Medulla oblongata (tissue), 1 donor: Measurements from ENCODE around the gene ZNF280B.

Source experiments
- DNase-seq: peaks from one replicate; pipeline ENCODE4 v3.0.0-alpha.2; 2015; ENCODE audit errors: extremely low spot score

ZNF280B gene, protein sequence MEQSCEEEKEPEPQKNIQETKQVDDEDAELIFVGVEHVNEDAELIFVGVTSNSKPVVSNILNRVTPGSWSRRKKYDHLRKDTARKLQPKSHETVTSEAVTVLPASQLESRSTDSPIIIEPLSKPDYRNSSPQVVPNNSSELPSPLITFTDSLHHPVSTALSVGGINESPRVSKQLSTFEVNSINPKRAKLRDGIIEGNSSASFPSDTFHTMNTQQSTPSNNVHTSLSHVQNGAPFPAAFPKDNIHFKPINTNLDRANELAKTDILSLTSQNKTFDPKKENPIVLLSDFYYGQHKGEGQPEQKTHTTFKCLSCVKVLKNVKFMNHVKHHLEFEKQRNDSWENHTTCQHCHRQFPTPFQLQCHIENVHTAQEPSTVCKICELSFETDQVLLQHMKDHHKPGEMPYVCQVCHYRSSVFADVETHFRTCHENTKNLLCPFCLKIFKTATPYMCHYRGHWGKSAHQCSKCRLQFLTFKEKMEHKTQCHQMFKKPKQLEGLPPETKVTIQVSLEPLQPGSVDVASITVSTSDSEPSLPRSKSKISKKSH

DNA sequence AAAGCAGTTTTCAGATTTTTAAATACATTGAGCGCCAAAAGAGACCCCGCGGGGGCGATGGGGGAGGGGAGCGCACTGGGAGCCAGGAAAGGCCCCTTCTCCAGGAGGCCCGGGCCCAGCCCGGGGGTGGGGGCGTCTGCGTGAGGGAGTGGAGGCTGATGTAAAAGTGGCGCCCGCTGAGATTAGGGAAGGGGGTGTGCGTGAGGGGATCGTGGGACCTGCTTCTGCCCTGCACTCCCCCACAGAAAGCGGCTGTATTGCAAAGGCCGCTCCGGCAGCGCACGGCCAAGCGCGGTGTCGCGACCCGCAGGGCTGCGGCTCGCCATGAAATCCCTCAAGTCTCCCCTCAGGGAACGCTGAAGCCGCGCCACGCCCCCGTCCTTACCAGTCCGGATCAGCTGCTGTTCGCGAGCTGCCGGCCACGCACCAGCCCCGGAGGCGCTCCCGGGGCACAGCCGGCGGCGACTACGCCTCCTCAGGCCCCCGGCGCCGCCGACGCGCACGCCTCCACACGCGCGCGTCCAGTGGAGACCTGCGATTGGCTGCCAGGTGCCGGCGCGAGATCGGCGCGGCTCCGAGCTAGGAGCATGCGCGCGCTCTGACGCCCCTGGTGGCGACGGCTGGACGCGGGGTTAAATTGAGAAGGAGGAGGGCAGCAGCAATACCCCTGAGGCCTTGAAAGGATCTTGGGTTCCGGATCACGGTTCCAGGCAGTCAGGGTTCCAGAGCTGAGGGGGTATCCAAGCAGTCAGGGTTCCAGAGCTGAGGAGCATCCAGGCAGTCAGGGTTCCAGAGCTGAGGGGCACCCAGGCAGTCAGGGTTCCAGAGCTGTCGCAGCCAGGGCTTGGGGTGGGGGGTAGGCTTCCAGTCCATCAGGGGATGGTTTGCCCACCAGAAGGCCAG lies at the start of gene ZNF280B:
Gene ZNF280B, minus strand, starts transcription at position 469 of the 903 bp plus-strand sequence. CDS start 19,344 bp downstream, outside the sequence.
- DNase-seq = peak; percentile 66

DNA sequence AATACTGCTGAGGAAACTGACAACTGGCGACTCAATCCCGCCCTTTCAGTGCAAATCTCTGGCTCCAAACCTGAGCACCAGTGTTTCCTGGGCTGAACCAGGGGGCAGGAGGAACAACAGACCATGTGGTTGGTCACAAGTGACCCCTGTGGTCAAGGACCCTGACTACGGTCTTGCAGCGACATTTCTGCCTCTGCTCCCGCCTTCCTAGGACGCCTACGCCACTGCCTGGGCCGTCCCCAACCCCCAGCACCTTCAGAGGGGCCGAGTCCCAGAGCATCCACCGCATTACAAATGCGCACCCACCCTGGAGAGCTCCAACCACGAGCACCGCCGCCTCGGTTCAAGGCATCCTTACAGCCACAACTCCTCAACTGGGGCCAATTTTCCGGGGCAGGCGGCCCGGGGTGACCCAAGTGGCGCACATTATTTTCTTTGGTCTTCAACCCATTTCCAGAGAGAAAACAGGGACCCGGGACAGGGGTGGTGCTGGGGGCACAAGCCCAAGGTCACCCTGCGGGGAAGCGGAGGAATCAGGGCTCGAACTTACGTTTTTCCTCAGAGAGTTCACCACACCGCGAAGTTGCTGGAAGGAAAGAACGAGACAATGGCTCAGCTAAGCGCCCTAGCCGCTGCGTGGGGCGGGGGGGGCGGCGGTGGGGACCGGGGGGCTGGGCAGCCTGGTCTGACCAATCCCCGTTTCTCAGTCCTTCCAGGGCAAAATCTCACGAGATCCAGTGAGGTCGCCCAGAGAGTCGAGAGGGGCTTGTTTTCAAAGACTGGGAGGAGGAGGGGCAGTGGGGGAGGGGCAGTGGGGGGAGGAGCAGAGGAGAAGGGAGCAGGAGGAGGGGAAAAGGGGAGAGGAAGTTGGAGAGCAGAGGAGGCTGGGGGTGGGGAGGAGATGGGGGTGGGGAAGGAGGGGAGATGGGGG lies 48.7 kb upstream of the ZNF280B start:
- no peak for DNase-seq

DNA sequence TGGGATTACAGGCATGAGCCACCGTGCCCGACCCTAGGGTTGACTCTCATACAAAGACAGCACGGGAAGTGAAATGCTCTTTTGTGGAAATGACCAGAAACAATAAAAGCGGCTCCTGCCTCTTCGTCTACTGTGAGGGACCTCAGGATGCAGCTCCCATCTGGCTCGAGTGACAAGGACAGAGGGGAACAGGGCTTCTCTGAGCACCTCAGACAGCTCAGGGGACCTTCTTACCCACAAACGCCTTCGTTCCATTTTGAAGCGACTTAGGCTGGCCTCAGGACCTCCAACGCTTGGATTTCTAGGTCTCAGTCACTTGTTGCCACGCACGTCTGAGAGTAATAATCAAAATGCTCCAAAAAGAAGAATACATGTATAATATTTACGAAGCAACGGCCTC lies 48.0 kb upstream of the ZNF280B start:
- no peak for DNase-seq

DNA sequence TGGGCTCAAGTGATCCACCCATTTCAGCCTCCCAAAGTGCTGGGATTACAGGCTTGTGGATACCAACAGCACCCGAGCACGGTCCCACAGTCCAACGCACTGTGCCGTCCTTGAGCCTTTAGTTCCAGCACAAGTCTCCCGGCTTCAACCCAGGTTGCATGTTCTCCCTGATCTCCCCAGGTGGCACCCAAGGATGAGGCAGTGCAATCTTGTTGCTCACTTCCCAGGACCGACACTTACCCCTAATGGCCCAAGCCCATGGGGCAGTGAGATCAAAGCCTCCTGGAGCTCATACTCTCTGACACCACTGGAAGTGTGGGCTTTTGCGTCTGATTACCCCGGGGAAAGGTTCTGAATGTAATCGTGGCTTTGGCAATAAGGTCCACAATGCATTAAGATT lies 47.1 kb upstream of the ZNF280B start:
- no peak for DNase-seq

DNA sequence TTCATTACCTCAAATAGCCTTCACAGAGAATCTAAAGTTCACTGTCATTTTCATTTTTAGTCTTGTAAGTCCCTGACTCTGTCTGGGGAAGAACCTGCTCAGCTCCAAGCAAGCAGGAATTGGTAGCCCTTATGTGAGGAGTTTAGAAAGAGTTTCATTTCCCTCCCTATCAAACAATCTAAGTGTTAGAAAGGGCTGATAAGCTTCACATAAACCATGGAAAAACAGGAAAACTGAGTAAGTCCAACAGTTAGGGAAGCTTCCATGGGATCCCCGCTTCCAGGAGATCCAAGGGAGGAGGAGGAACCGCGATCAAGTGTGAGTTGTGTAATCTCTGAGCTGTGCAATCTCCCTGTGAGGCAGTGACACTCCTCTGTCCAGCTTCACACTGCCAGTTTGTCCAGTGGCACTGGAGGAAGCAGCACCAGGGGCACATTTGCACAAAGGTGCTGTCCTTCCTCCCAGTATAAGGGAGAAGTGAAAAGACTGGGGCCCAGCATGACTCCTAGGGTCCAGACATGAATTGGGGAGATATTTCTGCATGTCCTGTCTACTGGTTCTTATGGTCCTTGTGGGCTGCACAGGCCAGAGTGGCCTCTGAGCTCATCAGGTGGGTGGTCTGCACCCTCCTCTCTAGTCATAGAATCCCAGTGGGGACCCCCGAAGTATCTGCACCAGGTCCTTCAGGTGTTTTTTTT lies 46.2 kb upstream of the ZNF280B start:
- DNase-seq = peak; percentile 10

DNA sequence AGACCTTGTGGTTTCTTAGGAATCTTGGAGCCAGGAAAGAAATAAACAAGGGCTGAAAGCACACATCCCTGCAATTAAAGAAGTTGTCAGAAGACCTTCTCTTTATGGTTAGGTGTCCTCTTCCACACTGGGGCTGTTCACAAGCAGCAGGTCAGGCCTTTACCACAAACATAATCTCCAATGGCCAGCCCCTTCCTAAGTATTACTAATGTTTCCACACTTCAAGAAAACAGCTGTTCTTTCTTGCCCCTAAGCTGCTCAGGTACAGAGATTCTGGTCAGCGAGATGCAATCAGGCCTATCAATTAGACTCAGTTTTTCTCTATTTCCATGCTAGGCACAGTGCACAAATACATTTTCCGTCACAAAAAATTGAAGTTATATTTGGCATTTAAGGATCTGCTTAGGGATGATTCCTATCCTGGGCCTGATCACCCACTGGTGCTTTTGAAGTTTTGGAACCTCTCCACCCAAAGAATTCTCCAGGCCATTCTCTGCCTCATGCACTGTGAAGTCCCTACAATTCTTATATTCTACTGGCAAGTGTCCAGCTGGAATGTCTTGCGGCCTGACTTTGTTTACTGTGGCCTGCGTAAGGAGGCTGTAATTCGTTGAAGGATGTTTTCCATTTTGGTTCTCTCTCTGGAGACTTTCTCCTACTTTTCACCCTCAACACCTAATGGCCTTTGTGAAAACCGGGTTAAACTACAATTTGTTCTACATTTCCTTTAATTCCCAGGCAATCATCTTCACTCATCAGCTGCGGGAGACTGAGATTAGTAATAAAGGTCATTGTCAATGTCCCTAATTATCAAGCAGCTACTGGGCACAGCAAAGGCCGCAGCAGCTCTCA lies 45.4 kb upstream of the ZNF280B start:
- no peak for DNase-seq

DNA sequence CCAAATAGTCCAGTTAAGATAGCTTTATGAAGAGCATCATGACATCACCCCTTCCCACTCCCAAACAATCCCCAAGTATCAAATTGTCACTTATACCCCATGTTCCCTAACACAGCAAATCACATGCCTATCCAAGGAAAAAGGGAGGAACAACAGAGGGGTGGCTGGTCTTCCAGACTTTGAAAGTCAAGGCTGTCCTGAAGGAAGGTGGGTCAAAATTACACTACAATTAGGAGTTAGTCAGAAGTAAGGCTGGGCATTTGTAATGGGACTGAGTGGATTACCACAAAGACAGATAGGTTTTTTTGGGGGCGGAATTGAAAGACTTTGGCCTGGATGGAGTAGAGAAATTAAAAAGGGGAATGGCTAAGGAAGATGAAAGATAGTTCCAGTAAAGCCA lies 44.6 kb upstream of the ZNF280B start:
- DNase-seq = no peak

DNA sequence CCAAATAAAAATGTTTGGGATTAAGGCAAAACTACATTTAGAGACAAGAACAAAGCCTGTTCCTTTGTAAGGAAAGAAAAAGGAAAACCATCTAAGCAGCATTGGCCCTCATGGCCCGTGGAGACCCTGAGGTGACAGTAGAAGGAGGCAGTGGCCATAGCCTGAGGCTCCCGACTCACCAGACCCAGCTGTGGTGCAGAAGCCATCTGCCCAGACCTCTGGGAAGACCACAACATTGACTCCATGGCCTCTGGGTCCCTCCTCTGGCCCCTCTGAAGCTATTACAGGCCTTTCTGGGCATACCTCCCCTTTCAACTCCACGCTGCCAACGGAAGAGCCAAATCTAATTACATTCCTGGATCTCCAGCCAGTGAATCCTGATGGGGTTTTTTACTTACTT lies 44.1 kb upstream of the ZNF280B start:
- peak; percentile 7 for DNase-seq

DNA sequence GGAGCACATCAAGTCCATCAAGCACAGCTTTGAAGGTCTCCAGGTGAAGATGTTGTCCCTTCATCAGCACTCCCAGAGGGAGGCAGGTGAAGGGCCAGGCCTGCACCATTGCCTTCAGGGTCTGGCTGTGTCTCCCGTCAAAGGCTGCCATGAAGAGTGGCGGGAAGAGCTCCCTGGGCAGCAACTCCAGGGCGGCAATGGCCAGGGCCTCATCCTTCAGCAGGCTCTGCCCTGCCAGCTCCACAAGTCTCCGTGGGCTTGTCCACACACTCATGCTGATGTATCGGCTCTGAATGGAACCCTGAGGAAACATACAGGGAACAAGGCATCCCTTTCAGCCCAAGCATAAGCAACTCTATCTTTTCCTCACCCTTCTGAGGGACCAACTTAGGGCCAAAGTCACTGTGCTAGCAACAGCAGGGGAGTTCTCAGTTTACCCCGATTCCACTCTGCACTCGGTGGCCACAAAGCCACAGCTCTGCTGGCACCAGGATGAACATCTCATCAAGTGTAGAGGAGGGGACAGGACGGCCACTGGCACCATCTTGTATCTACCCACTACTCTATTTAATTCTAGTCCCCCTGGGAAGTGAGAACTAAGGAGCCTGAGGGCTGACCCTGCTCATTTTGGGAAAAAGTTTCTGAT lies 42.4 kb upstream of the ZNF280B start:
- no peak for DNase-seq

DNA sequence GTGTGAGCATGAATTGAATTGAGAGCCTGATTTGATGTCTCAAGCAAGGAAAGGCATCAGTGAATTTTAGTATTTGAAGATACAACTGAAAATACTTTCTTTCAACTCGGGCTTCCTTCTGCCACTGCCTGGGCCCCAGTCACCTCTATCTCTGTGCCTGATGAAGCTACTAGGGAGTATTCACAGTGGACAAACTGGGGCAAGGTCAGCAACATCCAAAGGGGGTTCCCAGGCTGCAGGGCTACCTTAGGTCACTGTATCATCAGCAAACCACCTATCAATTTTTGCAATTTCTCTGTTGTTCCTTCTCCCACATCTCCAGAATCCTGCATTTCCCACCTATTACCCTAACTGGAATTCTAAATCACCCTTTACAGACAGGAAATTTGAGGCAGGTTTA lies 40.4 kb upstream of the ZNF280B start:
- no peak for DNase-seq

DNA sequence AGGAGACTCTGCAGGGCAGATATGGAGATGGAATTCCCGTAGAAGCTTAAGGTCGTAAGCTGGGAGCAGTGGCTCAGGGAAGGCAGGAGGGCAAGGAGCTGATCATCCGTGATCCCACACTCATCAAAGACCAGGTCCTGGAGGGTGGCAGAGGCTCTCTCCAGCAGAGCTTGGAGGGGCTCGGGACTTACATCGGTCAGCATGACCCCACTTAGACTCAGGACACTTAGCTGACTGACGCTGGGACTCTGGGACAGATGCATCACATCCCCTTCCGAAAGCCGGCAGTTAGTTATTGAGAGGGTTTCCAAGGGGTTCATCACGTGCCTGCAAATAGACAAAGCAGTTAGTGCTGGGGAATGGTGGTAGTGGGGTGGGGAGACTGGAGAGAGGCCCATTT lies 39.8 kb upstream of the ZNF280B start:
- no peak for DNase-seq

DNA sequence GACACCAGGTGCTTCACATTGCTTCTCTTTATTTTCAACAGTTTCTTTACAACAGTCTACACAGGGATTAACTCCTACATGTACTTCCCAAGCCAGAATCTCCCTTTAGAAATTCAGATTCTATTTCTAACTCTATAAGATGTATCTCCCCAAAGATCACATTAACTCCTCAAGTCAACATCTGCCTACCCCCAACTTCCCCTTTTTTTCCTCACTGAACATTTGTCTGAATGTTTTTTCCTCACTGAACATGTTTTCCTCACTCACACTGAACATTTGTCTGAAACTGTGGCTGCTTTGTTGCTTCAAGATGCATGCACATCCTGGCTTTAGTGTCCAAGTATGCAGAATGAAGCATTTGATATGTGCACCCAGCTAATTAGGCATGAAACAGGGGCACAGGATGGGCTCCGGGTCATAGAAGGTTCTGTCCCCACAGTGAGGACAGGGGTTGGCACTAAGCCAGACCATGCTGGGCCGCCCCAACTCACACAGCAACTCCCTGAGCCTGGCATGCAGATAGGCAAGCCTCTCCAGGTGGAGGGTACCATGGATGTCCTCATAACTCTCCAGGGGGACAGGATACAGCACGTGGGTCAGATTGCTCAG lies 39.3 kb upstream of the ZNF280B start:
- DNase-seq = peak; percentile 10

DNA sequence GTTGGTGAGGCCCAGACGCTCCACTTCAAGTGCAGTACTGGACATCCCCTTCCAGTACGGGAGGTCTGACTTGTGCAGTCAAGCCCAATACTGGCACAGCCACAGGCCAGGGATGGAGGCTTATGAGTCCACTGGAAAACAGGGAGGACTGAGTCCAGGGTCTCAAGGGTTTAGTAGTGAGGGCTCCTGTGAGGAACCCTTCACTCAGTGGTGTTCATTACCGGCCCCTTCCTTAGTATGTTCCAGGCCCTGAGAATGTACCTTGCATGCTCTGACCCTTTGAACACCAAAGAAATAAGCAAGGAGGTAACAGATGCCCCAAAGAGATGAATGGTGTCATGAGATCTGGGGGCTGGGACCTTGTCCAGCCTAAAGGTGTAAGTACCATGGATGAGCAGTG lies 38.7 kb upstream of the ZNF280B start:
- DNase-seq = no peak

DNA sequence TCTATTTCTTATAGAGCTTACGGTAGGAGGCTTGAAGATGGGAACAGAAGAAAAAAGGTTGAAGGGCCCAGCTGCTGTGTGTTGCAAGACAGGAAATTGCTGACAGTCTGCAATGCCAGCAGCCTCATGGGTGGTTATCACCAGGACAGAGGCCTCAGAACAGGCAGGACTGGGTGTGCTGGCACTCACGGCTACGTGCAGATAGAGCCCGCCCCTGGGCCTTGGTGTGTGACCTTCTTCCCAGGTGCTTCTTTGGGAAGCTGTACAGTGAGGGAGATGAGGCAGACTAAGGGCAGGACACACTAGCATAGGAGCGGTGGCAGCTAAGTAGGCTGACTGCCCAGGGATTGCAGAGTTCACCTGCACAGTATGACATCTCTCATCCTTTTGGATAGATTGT lies 37.9 kb upstream of the ZNF280B start:
- peak; percentile 40 for DNase-seq

DNA sequence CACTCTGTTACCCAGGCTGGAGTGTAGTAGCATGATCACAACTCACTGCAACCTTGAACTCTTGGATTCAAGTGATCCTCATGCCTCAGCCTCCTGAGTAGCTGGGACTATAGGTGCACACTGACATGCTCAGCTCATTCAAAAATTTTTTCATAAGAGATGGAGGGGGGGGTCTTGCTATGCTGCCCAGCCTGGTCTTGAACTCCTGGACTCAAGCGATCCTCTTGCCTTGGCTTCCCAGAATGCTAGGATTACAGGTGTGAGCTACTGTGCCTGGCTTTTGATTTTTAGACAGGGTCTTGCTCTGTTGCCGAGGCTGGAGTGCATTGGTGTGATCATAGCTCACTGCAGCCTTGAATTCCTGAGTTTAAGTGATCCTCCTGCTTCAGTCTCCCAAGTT lies 36.5 kb upstream of the ZNF280B start:
- DNase-seq = no peak

DNA sequence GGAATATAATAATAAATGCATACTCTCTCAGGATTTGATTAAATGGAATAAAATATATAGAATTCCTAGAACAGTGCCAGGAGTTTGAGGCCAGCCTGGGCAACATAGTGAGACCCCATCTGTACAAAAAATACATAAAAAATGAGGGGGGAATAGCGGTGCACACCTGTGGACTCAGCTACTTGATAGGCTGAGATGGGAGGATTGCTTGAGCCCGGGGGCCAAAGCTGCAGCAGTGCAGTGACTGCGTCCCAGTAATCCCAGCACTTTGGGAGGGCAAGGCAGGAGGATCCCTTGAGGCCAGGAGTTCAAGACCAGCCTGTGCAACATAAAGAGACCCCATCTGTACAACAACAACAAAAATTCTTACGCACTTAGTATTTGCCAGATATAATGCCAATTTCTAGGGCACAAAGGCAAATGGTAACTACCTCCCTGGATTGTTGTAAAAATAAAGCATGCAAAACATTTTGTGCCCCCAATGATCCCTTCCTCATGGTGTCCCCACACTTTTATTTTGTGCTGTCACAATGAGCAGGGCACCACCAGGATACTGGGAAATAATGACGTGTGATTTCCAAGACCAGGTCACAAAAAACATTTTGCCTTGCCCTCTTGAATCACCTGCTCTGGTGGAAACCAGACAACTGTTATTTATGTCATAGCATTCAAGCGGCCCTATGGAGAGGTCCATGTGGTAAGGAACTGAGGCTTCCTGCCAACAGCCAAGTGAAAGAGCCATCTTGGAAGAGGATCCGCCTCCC lies 29.9 kb upstream of the ZNF280B start:
- DNase-seq = no peak

DNA sequence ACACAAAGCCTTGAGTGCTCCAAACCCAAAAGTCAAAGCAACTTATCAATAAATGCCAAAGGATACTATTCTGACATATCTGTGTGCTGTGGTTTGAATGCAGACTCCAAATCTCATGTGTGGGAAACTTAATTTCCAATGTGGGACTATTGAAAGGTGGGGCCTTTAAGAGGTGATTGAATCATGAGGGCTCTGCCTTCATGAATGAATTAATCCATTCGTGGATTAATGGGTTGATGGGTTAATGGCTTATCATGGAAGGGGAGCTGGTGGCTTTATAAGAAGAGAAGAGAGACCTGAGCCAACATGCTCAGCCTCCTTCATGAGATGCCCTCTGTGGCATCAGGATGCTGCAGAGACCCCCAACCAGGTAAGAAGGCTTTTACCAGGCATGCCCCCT lies 28.4 kb upstream of the ZNF280B start:
- DNase-seq = no peak

DNA sequence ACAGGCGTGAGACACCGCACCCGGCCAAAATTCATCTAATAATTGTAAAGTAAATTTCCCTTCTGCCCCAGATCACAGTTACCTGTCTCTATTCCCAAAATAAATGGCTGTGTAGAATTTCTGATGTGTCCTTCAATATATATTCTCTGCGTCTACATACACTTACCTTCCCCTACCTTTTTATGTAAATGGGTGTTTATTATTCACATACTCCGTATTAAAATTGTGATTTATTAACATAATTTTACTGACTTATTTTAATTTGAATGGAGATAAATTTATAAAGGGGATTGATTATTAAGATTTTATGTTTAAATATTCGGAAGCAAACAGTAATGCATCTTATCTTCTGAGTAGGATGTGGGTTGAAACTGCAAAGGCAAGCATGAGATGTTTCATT lies 28.0 kb upstream of the ZNF280B start:
- DNase-seq = no peak
